Measurements from ENCODE around the gene KDELR1. TPM values are rescaled to one million over a fixed set of nuclear protein-coding genes. Genes with fewer than 3 reads are reported as not detected.
A peak's percentile ranks its signal among the peaks of the same experiment; 100 is the strongest.
"Not testable (repeated sequence)": the region's sequence is repeated elsewhere in the genome, so short reads cannot be mapped to it uniquely, and the experiment has no call there.

KDELR1 gene
- total RNA-seq, 1 experiment from 2014 or later, result 200 TPM

- Histone ChIP-seq H3K27ac (ENCODE audit: low read depth, low read length, poor library complexity, severe bottlenecking) (peak within 1 kb of the TSS; percentile 68), H3K36me3 (ENCODE audit: insufficient read depth, low read length, poor library complexity, severe bottlenecking) (peaks cover 6% of the 10 kb centered on the region), H3K4me3 (ENCODE audit: low read depth, low read length, poor library complexity, severe bottlenecking) (peak within 1 kb of the TSS; percentile 57), H3K4me1 (ENCODE audit: insufficient read depth, low read length, poor library complexity, severe bottlenecking) (peaks cover 57% of the 10 kb centered on the region), H3K27me3 (replicated peaks; ENCODE audit: insufficient read depth, low read depth, low read length, poor library complexity) (no peaks in the 10 kb centered on the region), H3K9me3 (ENCODE audit: low read depth, low read length, poor library complexity, severe bottlenecking) (no peaks in the 10 kb centered on the region)
- no TSS peak for BruUV-seq (replicated peaks)
- intact Hi-C loops (cut with micrococcal nuclease; ENCODE audit: unreplicated experiment), result loop anchor here (5.0 kb wide), 1 partner anchor 54 kb away; the partner anchor contains the start of gene GRWD1
- DNase-seq (ENCODE audit: low spot score), result peak; percentile 72
- TF ChIP-seq CTCF (conservative IDR thresholded peaks at IDR 0.05; ENCODE audit: low read depth, low read length) (peak; percentile 29; the same call in 1 of the 2 replicates), EZH2 (IDR thresholded peaks at IDR 0.05; ENCODE audit: borderline replicate concordance, low read depth, low read length, poor library complexity, severe bottlenecking) (no peak)
- POLR2A ChIA-PET (ENCODE audit: low non-redundant PET), result interaction anchor here (0.5 kb wide), 1 partner anchor 210 kb away, joined by 3 read pairs; no protein-coding TSS in a partner anchor
- CTCF ChIA-PET, result interaction anchor here (0.6 to 1.1 kb wide), 4 partner anchors 10 to 194 kb away, joined by 3 to 9 read pairs (median 4); no protein-coding TSS in a partner anchor
Measured at GRCh38 chr19:48393559-48394330, 2.4 kb upstream of the KDELR1 start, which contains the start of gene GRIN2D. Gene GRIN2D, plus strand, starts transcription at chr19:48393668. Its CDS starts 4,725 bp downstream, at chr19:48398393.

- Histone ChIP-seq H3K36me3 (ENCODE audit: insufficient read depth, low read length, poor library complexity, severe bottlenecking) (peaks cover 13% of the 10 kb centered on the region), H3K4me3 (ENCODE audit: low read depth, low read length, poor library complexity, severe bottlenecking) (peak overlapping the region; percentile 57), H3K27me3 (replicated peaks; ENCODE audit: insufficient read depth, low read depth, low read length, poor library complexity) (no peaks in the 10 kb centered on the region), H3K4me1 (ENCODE audit: insufficient read depth, low read length, poor library complexity, severe bottlenecking) (peaks cover 56% of the 10 kb centered on the region), H3K27ac (ENCODE audit: low read depth, low read length, poor library complexity, severe bottlenecking) (peak overlapping the region; percentile 68), H3K9me3 (ENCODE audit: low read depth, low read length, poor library complexity, severe bottlenecking) (no peaks in the 10 kb centered on the region)
- ChIA-PET POLR2A (ENCODE audit: low non-redundant PET) (no interaction called here), CTCF (interaction anchor here (0.7 to 1.1 kb wide), 2 partner anchors 73 to 195 kb away, joined by 3 read pairs; no protein-coding TSS in a partner anchor)
- BruUV-seq (replicated peaks), result no TSS peak
- TF ChIP-seq EZH2 (IDR thresholded peaks at IDR 0.05; ENCODE audit: borderline replicate concordance, low read depth, low read length, poor library complexity, severe bottlenecking) (no peak), CTCF (conservative IDR thresholded peaks at IDR 0.05; ENCODE audit: low read depth, low read length) (no peak)
- intact Hi-C loops (cut with micrococcal nuclease; ENCODE audit: unreplicated experiment), result loop anchor here (5.0 kb wide), 1 partner anchor 54 kb away; the partner anchor contains the start of gene GRWD1
- DNase-seq (ENCODE audit: low spot score), result no peak
Measured at GRCh38 chr19:48392860-48393558, 1.7 kb upstream of the KDELR1 start.

DNA sequence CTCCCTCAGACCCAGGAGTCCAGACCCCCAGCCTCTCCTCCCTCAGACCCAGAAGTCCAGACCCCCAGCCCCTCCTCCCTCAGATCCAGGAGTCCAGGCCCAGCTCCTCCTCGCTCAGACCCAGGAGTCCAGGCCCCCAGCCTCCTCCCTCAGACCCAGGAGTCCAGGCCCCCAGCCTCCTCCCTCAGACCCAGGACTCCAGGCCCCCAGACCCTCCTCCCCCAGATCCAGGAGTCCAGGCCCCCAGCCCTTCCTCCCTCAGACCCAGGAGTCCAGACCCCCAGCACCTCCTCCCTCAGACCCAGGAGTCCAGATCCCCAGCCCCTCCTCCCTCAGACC, 624 bp upstream of the KDELR1 start:
- H3K36me3 ChIP-seq (ENCODE audit: insufficient read depth, low read length, poor library complexity, severe bottlenecking), result peaks cover 24% of the 10 kb centered on the region
- ChIA-PET POLR2A (ENCODE audit: low non-redundant PET) (interaction anchor here (0.6 kb wide), 1 partner anchor 47 kb away, joined by 3 read pairs; no protein-coding TSS in a partner anchor), CTCF (interaction anchor here (0.6 to 2.0 kb wide), 15 partner anchors 20 to 602 kb away, joined by 3 to 15 read pairs (median 4); partner anchors contain the start of genes RUVBL2, SYNGR4 and TMEM143)
- peaks cover 46% of the 10 kb centered on the region for H3K4me1 ChIP-seq (ENCODE audit: insufficient read depth, low read length, poor library complexity, severe bottlenecking)
- H3K27me3 ChIP-seq (replicated peaks; ENCODE audit: insufficient read depth, low read depth, low read length, poor library complexity); BruUV-seq (replicated peaks); H3K9me3 ChIP-seq (ENCODE audit: low read depth, low read length, poor library complexity, severe bottlenecking); H3K4me3 ChIP-seq (ENCODE audit: low read depth, low read length, poor library complexity, severe bottlenecking); DNase-seq (ENCODE audit: low spot score): not testable (repeated sequence)
- intact Hi-C loops (cut with micrococcal nuclease; ENCODE audit: unreplicated experiment), result loop anchor here (5.0 kb wide), 1 partner anchor 55 kb away; the partner anchor contains the start of gene GRWD1
- peak overlapping the region; percentile 91 for H3K27ac ChIP-seq (ENCODE audit: low read depth, low read length, poor library complexity, severe bottlenecking)
